22Rv1 (cell line): Measurements from ENCODE around the gene COPS3.

ENCODE experiments used
- ZFX ChIP-seq: fragments of 450-650 bp; IDR thresholded peaks from 2 replicates; pipeline ENCODE4 v1.6.1; 2017; ENCODE audit warnings: antibody characterized with exemption, borderline replicate concordance
- TF ChIP-seq, protein P1 (sequence below): fragments of 450-650 bp; IDR thresholded peaks from 2 replicates; pipeline ENCODE4 v1.5.1; 2017; ENCODE audit warnings: mild to moderate bottlenecking

DNA sequence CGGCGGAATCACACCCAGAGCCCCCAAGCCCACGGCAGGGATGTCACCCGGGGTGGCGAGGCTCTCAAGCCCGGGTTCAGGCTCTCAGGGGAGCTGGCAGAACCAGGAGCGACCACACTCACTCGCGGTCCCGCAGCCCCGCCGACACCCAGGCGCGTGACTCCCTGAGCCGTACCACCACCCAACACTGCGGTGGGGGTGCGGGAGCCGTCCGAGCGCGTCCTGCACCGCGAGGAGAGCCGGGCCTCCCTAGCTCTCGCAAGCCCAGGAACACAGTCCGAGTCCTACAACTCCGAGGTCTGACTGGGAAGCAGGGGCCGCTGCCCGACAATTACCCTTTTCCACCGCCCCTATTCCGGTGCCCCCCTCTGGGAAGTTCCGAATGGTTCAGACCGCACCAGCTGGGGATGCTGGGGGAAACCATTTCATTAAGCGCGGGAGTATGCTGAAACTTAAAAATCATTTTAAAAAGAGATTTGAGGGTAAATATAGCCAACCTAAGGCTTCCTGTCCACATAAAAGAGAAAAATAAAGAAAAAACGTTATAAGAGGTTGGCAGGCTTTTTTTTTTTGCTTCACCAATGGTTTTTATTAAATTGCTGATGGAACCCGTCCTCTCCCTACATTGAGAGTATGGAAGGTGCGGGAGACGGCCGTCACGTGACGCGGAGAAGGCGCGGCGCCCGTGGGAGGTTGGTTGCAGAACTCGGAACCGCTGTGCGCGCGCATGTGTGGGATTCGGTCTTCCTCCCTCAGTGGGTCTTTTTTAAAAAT lies 43.8 kb downstream of the COPS3 start, which contains the start of gene FLCN:
- TF ChIP-seq, protein P1, sequence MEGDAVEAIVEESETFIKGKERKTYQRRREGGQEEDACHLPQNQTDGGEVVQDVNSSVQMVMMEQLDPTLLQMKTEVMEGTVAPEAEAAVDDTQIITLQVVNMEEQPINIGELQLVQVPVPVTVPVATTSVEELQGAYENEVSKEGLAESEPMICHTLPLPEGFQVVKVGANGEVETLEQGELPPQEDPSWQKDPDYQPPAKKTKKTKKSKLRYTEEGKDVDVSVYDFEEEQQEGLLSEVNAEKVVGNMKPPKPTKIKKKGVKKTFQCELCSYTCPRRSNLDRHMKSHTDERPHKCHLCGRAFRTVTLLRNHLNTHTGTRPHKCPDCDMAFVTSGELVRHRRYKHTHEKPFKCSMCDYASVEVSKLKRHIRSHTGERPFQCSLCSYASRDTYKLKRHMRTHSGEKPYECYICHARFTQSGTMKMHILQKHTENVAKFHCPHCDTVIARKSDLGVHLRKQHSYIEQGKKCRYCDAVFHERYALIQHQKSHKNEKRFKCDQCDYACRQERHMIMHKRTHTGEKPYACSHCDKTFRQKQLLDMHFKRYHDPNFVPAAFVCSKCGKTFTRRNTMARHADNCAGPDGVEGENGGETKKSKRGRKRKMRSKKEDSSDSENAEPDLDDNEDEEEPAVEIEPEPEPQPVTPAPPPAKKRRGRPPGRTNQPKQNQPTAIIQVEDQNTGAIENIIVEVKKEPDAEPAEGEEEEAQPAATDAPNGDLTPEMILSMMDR = no peak
- TF ChIP-seq ZFX = no peak
